Hepatocyte (in vitro differentiated cells): ENCODE results near the gene DHX57.
"Not testable (repeated sequence)": the region's sequence is repeated elsewhere in the genome, so short reads cannot be mapped to it uniquely, and the experiment has no call there.

ENCODE experiments used
- EZH2 ChIP-seq: fragments of 200-600 bp; sonication (generic); IDR thresholded peaks from 2 replicates; pipeline ENCODE4 v1.6.1; 2016; ENCODE audit warnings: antibody characterized with exemption, mild to moderate bottlenecking, borderline replicate concordance
- EZH2phosphoT487 ChIP-seq: fragments of 200-600 bp; sonication (generic); IDR thresholded peaks from one replicate; pipeline ENCODE4 v1.6.1; 2018; ENCODE audit warnings: antibody characterized with exemption, mild to moderate bottlenecking, low read depth, moderate library complexity; ENCODE audit not compliant: unreplicated experiment, severe bottlenecking
- TF ChIP-seq, protein P1 (sequence below): fragments of 200-600 bp; sonication (generic); IDR thresholded peaks from 2 replicates; pipeline ENCODE4 v1.5.1; 2016; ENCODE audit warnings: antibody characterized with exemption, mild to moderate bottlenecking; ENCODE audit not compliant: poor library complexity

DNA sequence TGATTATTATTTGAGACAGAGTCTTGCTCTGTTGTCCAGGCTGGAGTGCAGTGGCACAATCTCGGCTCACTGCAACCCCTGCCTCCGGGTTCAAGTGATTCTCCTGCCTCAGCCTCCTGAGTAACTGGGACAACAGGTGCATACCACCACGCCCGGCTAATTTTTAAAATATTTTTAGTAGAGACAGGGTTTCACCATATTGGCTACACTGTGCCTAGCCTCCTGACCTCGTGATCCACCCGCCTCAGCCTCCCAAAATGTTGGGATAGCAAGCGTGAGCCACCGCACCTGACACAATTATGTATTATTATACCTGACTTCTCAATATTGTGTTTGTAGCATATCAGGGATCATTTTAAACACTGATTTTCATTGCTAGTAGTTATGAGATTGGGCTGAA lies 83.4 kb downstream of the DHX57 start:
- TF ChIP-seq, protein P1, sequence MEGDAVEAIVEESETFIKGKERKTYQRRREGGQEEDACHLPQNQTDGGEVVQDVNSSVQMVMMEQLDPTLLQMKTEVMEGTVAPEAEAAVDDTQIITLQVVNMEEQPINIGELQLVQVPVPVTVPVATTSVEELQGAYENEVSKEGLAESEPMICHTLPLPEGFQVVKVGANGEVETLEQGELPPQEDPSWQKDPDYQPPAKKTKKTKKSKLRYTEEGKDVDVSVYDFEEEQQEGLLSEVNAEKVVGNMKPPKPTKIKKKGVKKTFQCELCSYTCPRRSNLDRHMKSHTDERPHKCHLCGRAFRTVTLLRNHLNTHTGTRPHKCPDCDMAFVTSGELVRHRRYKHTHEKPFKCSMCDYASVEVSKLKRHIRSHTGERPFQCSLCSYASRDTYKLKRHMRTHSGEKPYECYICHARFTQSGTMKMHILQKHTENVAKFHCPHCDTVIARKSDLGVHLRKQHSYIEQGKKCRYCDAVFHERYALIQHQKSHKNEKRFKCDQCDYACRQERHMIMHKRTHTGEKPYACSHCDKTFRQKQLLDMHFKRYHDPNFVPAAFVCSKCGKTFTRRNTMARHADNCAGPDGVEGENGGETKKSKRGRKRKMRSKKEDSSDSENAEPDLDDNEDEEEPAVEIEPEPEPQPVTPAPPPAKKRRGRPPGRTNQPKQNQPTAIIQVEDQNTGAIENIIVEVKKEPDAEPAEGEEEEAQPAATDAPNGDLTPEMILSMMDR, result not testable (repeated sequence)
- TF ChIP-seq EZH2, EZH2phosphoT487: not testable (repeated sequence)
